ENCODE measurements around the gene FAM241A. TPM values are rescaled to one million over a fixed set of nuclear protein-coding genes. Genes with fewer than 3 reads are reported as not detected.
"Not testable (repeated sequence)": the region's sequence is repeated elsewhere in the genome, so short reads cannot be mapped to it uniquely, and the experiment has no call there.

The FAM241A gene
- total RNA-seq: 6.2 and 6.7 TPM in 2 replicates

DNA sequence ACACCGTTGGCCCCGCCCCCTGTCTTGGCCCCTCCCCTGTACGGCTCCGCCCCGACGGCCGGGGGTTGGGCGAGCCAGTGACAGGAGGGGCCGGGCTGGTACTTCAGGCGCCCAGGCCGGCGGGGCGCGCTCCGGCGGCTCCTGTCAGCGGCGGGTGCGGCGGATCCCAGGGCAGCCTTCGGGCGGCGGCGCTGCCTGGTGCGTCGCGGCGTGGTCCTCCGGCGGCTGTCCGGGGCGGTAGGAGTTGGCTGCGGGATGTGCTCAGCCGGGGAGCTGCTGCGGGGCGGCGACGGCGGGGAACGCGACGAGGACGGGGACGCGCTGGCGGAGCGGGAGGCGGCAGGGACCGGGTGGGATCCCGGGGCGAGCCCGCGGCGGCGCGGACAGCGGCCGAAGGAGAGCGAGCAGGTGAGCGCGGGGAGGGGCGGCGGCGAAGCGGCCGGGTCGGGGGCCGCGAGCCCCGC, at the start of gene FAM241A:
Gene FAM241A (plus strand): TSS at position 129 of the 464 bp plus-strand sequence. CDS start 127 bp downstream, at position 256.
- H3K4me3 Mint-ChIP-seq: peak within 1 kb of the TSS; percentile 89
- H3K27me3 Mint-ChIP-seq: no peaks in the 10 kb centered on the region
- H3K36me3 Mint-ChIP-seq (ENCODE audit: low read depth): peaks cover 7% of the 10 kb centered on the region
- H3K9me3 Mint-ChIP-seq: no peaks in the 10 kb centered on the region
- intact Hi-C loops (cut with micrococcal nuclease): loop anchor here (2.0 to 5.0 kb wide), 4 partner anchors 15 to 491 kb away; partner anchors contain the start of genes LARP7 and ZGRF1
- peaks cover 45% of the 10 kb centered on the region for H3K4me1 Mint-ChIP-seq
- peak; percentile 96 for DNase-seq
- peak within 1 kb of the TSS; percentile 95 for H3K27ac Mint-ChIP-seq

DNA sequence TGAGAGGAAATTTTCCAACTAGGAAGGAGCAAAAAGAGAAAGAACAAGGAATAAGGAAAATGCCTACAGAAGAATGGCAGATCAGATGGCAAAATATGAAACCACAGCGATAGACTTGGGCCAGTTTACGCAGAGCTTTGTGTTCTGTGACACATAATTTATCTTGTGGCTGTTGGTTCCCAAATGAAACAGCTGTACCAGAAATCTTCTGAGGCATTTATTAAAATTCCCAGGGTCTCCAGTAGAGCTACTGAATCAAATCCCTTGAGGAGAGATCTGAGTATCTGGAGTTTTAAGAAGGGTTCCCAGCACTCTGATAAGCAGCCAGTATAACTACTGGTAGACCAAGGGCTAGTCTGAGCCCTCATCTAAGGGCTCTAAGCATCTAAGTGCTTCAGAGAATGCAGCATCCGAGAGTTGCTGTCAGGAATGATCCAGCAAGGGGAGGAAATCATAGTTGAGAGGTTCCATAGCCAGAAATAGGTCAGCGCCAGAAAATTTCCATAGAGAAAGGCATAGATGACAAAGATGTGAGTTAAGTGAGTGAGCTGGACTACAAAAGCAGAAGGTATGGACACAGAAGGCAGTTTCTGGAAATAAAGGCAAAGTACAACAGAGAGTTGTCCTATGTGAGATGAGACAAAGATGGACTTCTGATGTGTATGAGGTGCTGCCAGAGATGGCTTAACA, 46.3 kb upstream of the FAM241A start:
- DNase-seq: no peak

DNA sequence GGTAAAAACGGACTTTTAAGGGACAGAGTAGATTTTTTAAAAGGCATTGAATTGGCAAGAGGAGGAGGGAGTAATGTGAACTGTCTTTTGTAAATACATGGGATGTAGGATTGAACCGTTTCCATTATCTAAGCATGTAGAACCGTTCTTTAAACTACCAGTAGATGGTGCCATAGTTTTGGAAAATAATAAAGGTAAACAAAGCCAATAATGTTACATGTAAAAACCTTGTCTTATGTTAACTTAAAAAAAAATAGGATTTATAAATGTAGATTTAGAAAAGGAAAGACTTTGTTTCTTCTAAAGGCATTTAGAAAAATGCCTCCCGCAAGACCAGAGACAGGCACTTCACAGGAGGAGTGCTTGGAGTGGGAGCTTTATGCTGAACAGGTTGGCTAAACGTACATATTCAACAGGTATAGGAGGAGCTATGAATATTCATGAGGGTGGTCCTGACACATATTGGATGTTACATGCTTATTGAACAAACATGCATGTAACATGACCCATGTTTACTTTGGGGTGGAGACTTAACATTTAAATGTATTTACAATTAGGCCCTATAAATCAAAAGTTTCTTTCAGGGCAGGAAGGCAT, 45.5 kb upstream of the FAM241A start:
- Mint-ChIP-seq H3K27ac (no peak overlapping the region), H3K27me3 (peaks cover 27% of the 10 kb centered on the region), H3K4me1 (peaks cover 5% of the 10 kb centered on the region), H3K4me3 (no peak overlapping the region), H3K9me3 (no peaks in the 10 kb centered on the region), H3K36me3 (ENCODE audit: low read depth) (no peaks in the 10 kb centered on the region)
- DNase-seq: no peak
- intact Hi-C loops (cut with micrococcal nuclease): loop anchor here (1.0 to 5.0 kb wide), 4 partner anchors 136 to 505 kb away; no protein-coding TSS in a partner anchor

More for the DNA sequence above, 46.3 kb upstream of the FAM241A start:
- intact Hi-C loops (cut with micrococcal nuclease): loop anchor here (1.0 to 5.0 kb wide), 4 partner anchors 136 to 505 kb away; no protein-coding TSS in a partner anchor
- H3K27ac Mint-ChIP-seq: no peak overlapping the region
- H3K27me3 Mint-ChIP-seq: peaks cover 33% of the 10 kb centered on the region
- H3K36me3 Mint-ChIP-seq (ENCODE audit: low read depth): no peaks in the 10 kb centered on the region
- H3K9me3 Mint-ChIP-seq: no peaks in the 10 kb centered on the region
- H3K4me3 Mint-ChIP-seq: no peak overlapping the region
- H3K4me1 Mint-ChIP-seq: peaks cover 5% of the 10 kb centered on the region

GRCh38 chr4:112102875-112103370, 42.3 kb upstream of the FAM241A start:
- Mint-ChIP-seq H3K36me3 (ENCODE audit: low read depth) (no peaks in the 10 kb centered on the region), H3K27ac (no peak overlapping the region), H3K27me3 (peaks cover 13% of the 10 kb centered on the region), H3K4me1 (peaks cover 6% of the 10 kb centered on the region), H3K4me3 (no peak overlapping the region), H3K9me3 (no peaks in the 10 kb centered on the region)
- DNase-seq: no peak
- intact Hi-C loops (cut with micrococcal nuclease): no loop called here

DNA sequence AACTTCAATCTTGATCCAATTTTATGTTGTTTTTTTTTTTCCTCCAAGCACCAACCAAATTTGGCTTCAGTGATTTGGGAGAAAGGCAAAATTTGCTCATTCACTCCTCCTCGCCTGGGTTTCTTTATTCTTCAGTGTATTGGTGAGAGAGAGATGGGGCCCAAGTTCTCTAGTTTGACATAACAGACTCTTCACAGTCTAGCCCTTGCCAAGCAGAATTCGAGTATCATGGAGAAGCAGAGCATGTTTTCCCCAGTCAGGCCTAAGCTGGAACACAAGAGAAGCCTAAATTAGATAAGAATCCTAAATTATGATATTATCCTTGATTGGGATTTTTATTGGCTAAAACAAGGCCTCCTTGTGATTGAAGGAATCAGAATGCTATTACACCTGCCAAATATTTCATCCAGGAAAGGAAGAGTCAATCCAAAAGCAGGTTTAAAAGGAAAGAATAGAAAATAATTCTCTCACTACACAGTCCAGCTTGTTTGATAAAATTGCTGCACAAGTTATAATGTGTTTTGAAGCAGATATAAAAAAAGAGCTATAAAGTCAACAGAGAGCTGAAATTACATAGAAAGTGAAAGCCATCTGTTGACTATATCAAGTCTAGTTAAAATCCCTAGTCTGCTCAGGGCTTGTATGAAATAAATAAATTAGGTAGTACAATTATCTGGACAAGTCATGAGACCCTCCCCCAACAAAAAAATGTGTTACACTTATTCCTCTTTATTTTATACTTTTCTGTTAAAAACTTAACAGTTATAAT, 39.9 kb upstream of the FAM241A start:
- intact Hi-C loops (cut with micrococcal nuclease): loop anchor here (5.0 kb wide), 1 partner anchor 42 kb away; the partner anchor contains the start of gene FAM241A
- H3K9me3 Mint-ChIP-seq: no peaks in the 10 kb centered on the region
- no peak overlapping the region for H3K4me3 Mint-ChIP-seq
- no peak for DNase-seq
- H3K36me3 Mint-ChIP-seq (ENCODE audit: low read depth): no peaks in the 10 kb centered on the region
- H3K27ac Mint-ChIP-seq: no peak overlapping the region
- peaks cover 11% of the 10 kb centered on the region for H3K4me1 Mint-ChIP-seq
- H3K27me3 Mint-ChIP-seq: no peaks in the 10 kb centered on the region

GRCh38 chr4:112109360-112110058, 35.7 kb upstream of the FAM241A start:
- Mint-ChIP-seq H3K9me3 (no peaks in the 10 kb centered on the region), H3K27me3 (no peaks in the 10 kb centered on the region), H3K4me1 (peaks cover 16% of the 10 kb centered on the region), H3K4me3 (peak overlapping the region; percentile 53), H3K27ac (peak overlapping the region; percentile 59), H3K36me3 (ENCODE audit: low read depth) (no peaks in the 10 kb centered on the region)
- DNase-seq: peak; percentile 61
- intact Hi-C loops (cut with micrococcal nuclease): loop anchor here (1.0 to 5.0 kb wide), 2 partner anchors 10 to 38 kb away; partner anchors contain the start of gene FAM241A

DNA sequence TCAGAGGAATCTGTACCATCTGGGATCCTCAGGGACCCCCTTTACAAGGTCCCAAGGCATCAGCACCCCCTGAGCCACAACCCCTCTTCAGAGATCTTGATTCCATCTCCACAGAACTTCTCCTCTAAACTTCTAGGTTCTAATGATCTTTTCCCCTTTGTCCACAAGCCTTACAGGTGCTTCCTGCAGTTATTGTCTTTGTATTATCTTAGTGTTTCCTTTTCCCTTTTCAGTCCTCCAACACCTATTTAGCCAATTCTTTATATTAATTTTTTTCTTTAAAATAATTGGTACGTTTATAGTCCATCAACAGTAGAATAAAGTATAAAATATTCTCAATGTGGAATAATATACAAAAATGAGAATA, 35.2 kb upstream of the FAM241A start:
- Mint-ChIP-seq H3K36me3 (ENCODE audit: low read depth) (no peaks in the 10 kb centered on the region), H3K27ac (peak overlapping the region; percentile 42)

DNA sequence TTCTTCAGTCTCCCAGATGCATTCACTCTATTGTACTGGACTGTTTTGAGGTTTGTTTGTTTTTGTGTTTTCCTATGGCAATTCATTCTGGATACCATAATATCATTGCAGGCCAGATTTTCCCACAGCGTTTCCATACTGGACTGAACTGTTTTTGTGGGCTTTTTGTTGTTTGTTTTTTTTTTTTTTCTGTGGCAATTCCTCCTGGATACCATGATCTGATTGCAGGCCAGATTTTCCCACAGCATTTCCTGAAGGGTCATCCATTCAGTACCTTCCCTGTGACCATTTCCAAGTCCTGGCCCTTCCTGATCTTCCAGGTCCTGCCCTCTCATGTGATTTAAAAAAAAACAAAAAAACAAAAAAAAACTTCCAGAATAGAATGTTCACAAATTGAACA, 33.9 kb upstream of the FAM241A start:
- Mint-ChIP-seq H3K27me3 (no peaks in the 10 kb centered on the region), H3K36me3 (ENCODE audit: low read depth) (no peaks in the 10 kb centered on the region), H3K9me3 (no peaks in the 10 kb centered on the region), H3K4me3 (no peak overlapping the region), H3K4me1 (peaks cover 17% of the 10 kb centered on the region), H3K27ac (no peak overlapping the region)
- no peak for DNase-seq
- intact Hi-C loops (cut with micrococcal nuclease): no loop called here

More for the DNA sequence above, 35.2 kb upstream of the FAM241A start:
- peak overlapping the region; percentile 53 for H3K4me3 Mint-ChIP-seq
- no peaks in the 10 kb centered on the region for H3K9me3 Mint-ChIP-seq
- H3K4me1 Mint-ChIP-seq: peaks cover 16% of the 10 kb centered on the region
- no peaks in the 10 kb centered on the region for H3K27me3 Mint-ChIP-seq
- DNase-seq: no peak
- intact Hi-C loops (cut with micrococcal nuclease): no loop called here

GRCh38 chr4:112112095-112112494, 33.2 kb upstream of the FAM241A start:
- intact Hi-C loops (cut with micrococcal nuclease); H3K27me3 Mint-ChIP-seq; DNase-seq; H3K4me3 Mint-ChIP-seq; H3K36me3 Mint-ChIP-seq (ENCODE audit: low read depth); H3K9me3 Mint-ChIP-seq; H3K27ac Mint-ChIP-seq: not testable (repeated sequence)
- H3K4me1 Mint-ChIP-seq: peaks cover 17% of the 10 kb centered on the region

DNA sequence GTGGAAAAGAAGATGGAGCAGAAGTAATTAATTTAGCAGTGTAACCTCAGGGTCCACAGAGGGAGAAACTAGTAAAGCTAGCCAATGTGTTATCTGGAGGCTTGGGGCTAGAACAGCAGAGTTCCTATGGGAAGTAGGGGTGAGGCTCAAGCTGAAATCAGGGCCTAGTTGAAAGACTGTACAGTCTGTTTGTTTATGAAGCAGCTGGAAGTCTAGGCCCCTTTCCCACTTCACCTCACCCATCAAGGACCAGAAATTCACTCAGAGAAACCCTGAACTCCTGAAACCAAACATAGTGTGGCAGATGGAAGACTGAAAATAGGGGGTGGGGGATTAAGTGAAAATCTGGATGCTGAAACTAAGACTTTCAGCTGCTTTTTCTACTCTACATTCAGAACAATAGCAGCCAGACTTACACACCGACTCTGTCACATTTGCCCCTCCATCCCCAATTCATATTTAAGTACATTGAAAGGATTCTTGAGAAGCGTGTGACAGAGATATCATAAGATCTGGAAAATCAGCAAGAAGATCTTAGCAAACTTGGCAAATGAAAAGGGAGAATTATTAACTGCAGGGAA, 32.6 kb upstream of the FAM241A start:
- Mint-ChIP-seq H3K9me3 (no peaks in the 10 kb centered on the region), H3K36me3 (ENCODE audit: low read depth) (no peaks in the 10 kb centered on the region), H3K27me3 (no peaks in the 10 kb centered on the region), H3K4me3 (no peak overlapping the region), H3K4me1 (peaks cover 17% of the 10 kb centered on the region), H3K27ac (peak overlapping the region; percentile 22)
- no peak for DNase-seq
- intact Hi-C loops (cut with micrococcal nuclease): no loop called here

GRCh38 chr4:112113864-112114263, 31.4 kb upstream of the FAM241A start:
- intact Hi-C loops (cut with micrococcal nuclease): no loop called here
- Mint-ChIP-seq H3K27me3 (no peaks in the 10 kb centered on the region), H3K9me3 (no peaks in the 10 kb centered on the region), H3K4me3 (no peak overlapping the region), H3K27ac (no peak overlapping the region), H3K4me1 (peaks cover 20% of the 10 kb centered on the region), H3K36me3 (ENCODE audit: low read depth) (no peaks in the 10 kb centered on the region)
- DNase-seq: no peak

DNA sequence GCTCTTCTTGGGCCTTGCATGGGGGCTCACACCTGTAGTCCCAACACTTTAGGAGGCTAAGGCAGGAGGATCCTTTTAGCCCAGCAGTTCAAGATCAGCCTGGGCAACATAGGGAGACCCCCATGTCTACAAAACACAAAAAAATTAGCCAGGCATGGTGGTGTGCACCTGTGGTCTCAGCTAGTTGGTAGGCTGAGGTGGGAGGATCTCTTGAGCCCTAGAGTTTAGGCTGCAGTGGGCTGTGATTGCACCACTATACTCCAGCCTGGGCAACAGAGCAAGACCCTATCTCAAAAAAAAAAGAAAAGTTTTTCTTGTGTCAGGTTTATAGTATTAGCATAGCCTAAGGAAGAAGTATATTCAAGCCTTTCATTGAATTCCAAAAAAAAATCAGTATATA, 30.8 kb upstream of the FAM241A start:
- Mint-ChIP-seq H3K4me3 (no peak overlapping the region), H3K4me1 (peaks cover 21% of the 10 kb centered on the region), H3K9me3 (peaks cover under 1% of the 10 kb centered on the region), H3K36me3 (ENCODE audit: low read depth) (peaks cover 1% of the 10 kb centered on the region), H3K27ac (no peak overlapping the region), H3K27me3 (no peaks in the 10 kb centered on the region)
- intact Hi-C loops (cut with micrococcal nuclease): no loop called here
- DNase-seq: no peak
